ENCODE measurements around the gene TSPAN18.
A peak's percentile ranks its signal among the peaks of the same experiment; 100 is the strongest.

Gene TSPAN18

GRCh38 chr11:44949160-44950030, 222.6 kb downstream of the TSPAN18 start:
- peak; percentile 76 for DNase-seq

- peak; percentile 41 for DNase-seq
These were observed 223.4 kb downstream of the TSPAN18 start for GRCh38 chr11:44950031-44950624.

DNA sequence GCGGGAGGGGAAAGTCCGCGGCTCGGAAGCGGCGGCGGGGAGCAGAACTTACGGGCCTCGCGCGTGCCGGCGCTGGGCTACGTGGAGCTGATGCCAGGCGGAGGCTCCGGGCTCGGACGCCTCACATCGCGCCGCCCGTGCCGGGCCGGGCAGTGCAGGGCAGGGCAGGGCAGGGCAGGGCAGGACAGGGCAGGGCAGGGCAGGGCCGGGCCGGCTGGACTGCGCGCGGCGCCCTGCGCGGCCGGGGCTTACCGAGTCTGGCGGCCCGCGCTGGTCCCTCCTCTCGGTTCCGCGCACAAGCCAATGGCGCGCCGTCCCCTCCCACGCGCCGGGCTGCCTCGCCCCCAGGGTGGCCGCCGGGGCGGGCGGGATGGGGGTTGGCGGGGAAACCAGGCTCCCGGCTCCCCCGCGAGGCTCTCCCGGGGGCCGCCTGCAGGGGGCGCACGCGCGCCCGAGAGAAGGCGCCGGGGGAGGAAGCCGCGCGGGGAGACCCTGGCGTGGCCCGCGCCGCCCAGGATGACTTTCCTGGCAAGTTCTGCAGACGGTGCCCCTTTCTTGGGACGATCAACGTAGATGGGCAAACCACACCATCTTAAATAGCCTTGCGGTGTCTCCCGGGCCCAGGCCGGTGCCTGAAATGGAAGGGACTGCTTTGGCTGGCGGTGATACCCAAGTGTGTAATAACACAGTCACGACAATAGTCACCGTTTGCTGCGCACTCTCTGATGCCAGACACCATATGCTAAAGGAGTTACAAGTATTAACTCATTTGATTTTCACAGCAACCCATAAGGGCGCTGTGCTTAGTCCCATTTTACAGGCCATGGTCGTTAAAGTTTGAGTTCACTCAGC, 224.1 kb downstream of the TSPAN18 start, which contains the start of gene TP53I11:
Gene TP53I11, minus strand, starts transcription at position 259 of the 852 bp plus-strand sequence. CDS start 12,548 bp downstream, outside the sequence.
- peak; percentile 77 for DNase-seq

DNA sequence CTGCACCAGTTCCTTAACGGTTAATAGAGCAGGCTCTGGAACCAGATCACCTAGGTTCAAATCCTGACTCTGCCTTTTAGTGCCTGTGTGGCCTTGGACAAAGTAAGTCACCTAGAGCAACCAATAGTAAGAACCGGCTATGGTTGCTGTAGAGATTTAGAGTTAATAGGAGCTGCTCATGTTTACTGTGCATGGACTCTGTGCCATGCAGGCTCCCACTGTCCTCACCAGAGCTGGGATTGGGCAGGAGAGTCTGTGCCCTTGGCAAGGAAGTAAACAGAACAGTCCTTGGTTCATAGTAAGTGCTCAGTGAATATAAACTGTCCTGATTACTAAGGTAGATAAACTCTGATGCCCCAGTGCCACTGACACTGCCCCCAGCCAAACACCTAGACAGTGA, 225.3 kb downstream of the TSPAN18 start:
- DNase-seq, result no peak

DNA sequence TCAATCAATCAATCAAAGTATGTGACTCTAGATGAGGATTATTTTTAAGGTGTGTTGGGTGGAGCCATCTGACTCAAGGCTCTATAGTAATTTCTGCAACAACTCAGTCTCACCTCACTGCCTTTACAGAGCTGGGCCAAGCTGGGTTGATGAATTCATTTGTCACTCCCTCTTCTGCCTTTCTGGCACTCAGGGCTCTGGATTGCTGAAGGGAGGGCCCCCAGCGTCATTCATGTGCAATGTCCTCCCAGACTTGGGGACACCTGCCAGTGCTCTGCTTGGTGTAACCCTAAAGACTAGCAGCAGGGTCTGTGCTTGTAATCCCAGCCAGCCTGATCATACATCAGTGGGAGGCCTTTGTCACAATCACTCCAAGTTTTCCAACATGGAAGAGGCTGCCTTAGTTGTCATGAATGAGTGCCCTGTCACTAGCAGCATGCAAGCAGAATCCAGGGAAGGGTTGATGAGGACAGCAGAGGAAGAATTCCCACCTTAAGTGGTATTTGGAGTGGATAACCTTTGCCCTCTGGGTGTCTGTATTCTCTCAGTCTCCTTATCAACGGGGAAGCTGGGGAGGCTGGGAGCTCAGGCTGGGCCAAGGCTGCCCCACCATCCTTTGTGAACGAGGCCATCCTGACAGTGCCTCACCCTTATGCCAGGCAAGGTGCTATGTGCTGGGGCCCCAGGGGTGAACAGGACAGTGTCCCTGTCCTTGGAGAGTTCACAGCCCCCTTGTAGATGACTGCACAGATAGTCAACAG, 225.9 kb downstream of the TSPAN18 start:
- no peak for DNase-seq

DNA sequence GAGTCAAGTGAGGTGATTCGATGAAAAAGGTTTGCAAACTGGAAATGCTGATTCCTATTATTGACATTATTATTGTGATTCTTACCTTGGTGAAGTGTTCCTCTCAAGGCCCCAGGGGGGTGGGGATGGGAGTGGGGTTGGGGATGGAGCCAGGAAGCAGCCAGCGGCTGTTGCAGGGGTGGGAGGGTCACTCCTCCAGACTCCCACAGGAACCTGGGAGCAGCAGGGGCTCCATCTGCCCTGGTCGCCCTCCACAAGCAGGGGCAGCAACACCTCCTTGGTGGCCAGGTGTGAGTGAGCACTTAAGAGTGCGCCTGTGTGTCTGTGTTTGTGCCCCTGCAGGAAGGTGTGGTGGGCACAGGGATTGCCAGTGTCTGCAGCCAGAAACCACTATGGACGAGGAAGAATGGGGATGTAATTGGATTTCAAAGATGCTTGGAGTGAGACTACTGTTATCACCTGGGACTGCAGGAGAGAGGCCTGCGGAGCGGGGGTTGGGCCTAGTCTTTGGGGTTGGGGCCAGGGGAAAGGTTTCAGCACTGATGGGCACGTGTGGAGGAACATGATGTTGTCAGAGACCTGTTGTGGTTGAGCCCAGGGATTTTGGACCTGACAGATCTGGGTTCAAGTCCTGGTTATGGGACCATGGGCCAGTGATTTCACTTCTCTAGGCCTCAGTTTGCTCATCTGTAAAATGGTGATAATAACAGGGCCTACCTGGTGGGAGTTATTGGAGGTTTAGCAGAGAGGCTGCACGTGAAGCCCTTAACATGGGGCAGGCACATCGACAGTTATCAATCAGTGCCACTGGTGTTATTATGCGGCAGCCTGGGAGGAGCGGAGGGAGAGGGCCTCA, 227.5 kb downstream of the TSPAN18 start:
- no peak for DNase-seq

DNA sequence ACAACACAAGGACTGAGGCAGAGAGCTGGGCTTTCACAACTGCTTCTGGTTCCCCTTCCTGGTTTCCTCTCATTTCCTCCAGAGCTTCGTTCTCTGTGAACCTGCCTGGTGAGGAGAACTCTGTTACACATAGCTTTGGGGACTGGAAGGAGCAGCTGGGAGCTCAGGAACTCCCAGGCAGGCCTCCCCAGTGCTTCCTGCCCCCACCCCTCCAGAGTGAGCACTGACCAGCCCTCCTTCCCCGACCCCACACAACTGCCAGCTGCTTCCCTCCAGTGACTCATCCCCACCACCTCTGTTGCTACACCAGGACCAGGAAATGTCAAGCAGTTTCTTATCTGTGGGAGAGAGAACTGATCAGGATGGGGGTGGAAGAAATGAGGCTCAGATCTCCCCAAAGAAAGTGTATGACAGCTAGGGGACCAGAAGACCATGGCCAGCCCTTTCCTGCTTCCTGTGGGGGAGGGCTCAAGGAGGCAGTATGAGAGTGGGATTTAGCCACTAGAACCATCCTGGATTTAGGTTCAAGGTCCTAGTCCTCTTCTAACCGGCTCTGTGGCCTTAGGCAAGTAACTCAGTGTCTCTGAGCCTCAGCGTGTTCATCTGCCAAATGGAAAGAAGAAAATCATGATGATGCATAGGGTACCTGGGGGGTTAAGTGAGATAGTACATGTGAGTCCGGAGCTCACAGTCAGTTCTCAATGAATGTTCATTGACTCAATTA, 228.4 kb downstream of the TSPAN18 start:
- peak; percentile 87 for DNase-seq

- no peak for DNase-seq
These were observed 230.3 kb downstream of the TSPAN18 start for GRCh38 chr11:44957040-44957515.

DNA sequence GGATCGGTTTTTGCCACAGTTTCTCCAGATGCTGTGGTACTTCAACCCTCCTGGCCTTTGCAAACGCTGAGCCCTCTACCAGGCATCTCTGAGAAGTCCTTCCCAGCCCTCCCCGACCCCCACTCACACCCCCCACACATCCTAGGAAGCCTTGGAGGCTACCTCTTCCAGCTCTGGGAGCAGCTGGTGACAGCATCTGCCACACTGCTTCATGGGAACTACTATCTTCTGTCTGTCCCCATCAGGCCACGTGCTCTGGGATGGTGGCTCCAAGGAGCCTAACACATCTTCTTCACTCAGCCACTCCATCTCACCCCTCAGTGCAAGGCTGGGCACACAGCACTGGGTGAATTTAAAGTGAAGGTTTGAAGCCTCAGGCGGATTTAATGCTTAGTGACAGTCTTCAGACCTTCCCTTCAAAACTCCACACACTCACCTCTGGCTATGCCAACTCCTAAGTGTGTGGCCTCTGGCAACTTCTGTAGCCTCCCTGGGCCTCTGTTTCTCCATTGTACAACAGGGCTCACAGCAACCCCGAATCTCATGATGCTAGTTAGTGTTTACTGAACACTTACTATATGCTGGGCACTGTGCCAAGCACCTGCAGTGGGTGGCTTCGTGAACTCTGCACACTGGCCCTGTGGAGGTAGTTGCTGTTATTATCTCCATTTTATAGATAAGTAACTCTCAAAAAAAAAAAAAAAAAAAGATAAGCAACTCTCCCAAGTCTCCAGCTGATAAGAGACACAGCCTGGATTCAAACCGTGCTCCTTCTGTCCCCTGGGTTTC, 231.2 kb downstream of the TSPAN18 start:
- no peak for DNase-seq

GRCh38 chr11:44959064-44959463, 232.3 kb downstream of the TSPAN18 start:
- DNase-seq, result no peak

DNA sequence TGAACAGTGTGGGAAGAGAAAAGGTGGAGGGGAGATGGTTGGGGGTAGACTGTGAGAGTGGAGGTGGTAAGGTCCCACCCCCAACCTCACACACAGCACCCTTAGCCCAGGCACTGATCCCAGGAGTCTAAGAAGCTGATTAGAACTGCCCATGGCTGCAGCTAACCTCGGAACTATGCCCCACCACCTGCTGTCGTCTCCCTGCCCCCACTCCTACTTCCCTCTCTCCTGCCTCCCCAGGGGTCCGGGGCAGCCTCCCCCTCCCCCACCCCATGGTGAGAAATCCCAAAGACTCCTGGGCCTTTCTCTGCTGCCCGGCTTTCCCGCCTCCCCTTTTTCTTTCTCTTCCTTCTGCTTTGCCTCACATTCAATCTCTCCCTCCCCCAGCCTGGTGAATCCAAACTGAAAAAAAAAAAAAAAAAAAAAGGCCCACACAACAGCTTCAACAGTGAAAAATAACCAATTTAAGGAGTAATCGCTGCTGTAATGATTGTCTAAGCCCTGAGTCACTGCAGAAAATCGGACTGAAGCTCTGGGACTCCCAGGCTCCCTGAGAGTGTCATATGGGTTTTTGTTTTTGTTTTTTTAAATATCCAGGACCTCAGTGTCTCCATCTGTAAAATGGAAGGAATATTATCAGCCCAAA, 233.6 kb downstream of the TSPAN18 start:
- no peak for DNase-seq

- DNase-seq, result no peak
These were observed 235.7 kb downstream of the TSPAN18 start for GRCh38 chr11:44962464-44962863.

- no peak for DNase-seq
These were observed 236.4 kb downstream of the TSPAN18 start for GRCh38 chr11:44963136-44963535.

GRCh38 chr11:44963948-44964347, 237.2 kb downstream of the TSPAN18 start:
- DNase-seq, result no peak

- DNase-seq, result no peak
These were observed 237.9 kb downstream of the TSPAN18 start for GRCh38 chr11:44964526-44965209.

GRCh38 chr11:44966694-44967093, 239.9 kb downstream of the TSPAN18 start:
- DNase-seq, result no peak

GRCh38 chr11:44967930-44968496, 241.3 kb downstream of the TSPAN18 start:
- DNase-seq, result no peak

GRCh38 chr11:44968510-44968909, 241.7 kb downstream of the TSPAN18 start:
- no peak for DNase-seq

Data from hematopoietic multipotent progenitor cell treated with erythropoietin and hydrocortisone succinate and interleukin-3 and kit ligand, for 4 days (in vitro differentiated cells).